Lung (tissue), 12 donors: ENCODE results near the gene C17orf50. TPM values are rescaled to one million over a fixed set of nuclear protein-coding genes. Genes with fewer than 3 reads are reported as not detected.

ENCODE experiments used
- ATAC-seq: fragments of 200-7000 bp; cut with Tn5 transposase; one replicate; pipeline ENCODE4 v1.9.1; 2020; ENCODE audit warnings: moderate number of reproducible peaks; ENCODE audit not compliant: insufficient read depth, low FRiP score
- DNase-seq, 3 donors: peaks; one replicate each; pipeline ENCODE4 v3.0.0-alpha.2; 2013 to 2017
- H3K27ac ChIP-seq, 2 donors: one replicate each; pipeline ENCODE4 v1.5.1; 2013; ENCODE audit warnings: mild to moderate bottlenecking in 2 of 2, moderate library complexity in 2 of 2, control low read depth in 1 of 2, inconsistent platforms in 1 of 2, low read depth in 1 of 2, low read length in 1 of 2
- H3K27me3 ChIP-seq, 3 donors: one replicate each; pipeline ENCODE4 v1.5.1; 2013; ENCODE audit warnings: low read length in 2 of 3; ENCODE audit not compliant: control insufficient read depth in 3 of 3, insufficient read depth in 3 of 3
- H3K36me3 ChIP-seq, 4 donors: one replicate each; pipeline ENCODE4 v1.5.1; 2013; ENCODE audit warnings: low read length in 4 of 4, mild to moderate bottlenecking in 1 of 4, moderate library complexity in 1 of 4; ENCODE audit not compliant: control insufficient read depth in 4 of 4, insufficient read depth in 4 of 4
- H3K4me1 ChIP-seq, 5 donors: one replicate each; pipeline ENCODE4 v1.5.1; 2013; ENCODE audit warnings: low read length in 5 of 5, mild to moderate bottlenecking in 2 of 5, moderate library complexity in 1 of 5; ENCODE audit not compliant: control insufficient read depth in 5 of 5, insufficient read depth in 5 of 5
- H3K4me3 ChIP-seq: one replicate; pipeline ENCODE4 v1.5.1; 2013; ENCODE audit warnings: mild to moderate bottlenecking, control low read depth, moderate library complexity
- H3K9ac ChIP-seq, 2 donors: one replicate each; pipeline ENCODE4 v1.5.1; 2013; ENCODE audit warnings: low read length in 2 of 2, control low read depth in 1 of 2; ENCODE audit not compliant: insufficient read depth in 1 of 2
- H3K9me3 ChIP-seq, 4 donors: one replicate each; pipeline ENCODE4 v1.5.1; 2013; ENCODE audit warnings: low read length in 3 of 4, mild to moderate bottlenecking in 1 of 4, moderate library complexity in 1 of 4; ENCODE audit not compliant: control insufficient read depth in 4 of 4, insufficient read depth in 3 of 4
- WGBS, 2 donors: extraction: QIAGEN DNeasy Blood & Tissue Kit; methylation state at CpG; one replicate each; pipeline ENCODE4 v1.1.7; 2013; 5-methylcytosine and 5-hydroxymethylcytosine counted together
- polyA plus RNA-seq, 2 donors: library from polyadenylated mRNA; stranded (reverse); fragments of 200-250 nt; gene quantifications; one replicate each; pipeline ENCODE4 v1.2.1, GENCODE V29; 2013
- total RNA-seq, 2 donors: library from RNA; depleted of rRNA in 1 of 2; stranded (reverse); fragments of >200 nt in 1 of 2; gene quantifications; one replicate each; pipeline ENCODE4 v1.2.1, GENCODE V29; 2014 to 2021
- TF ChIP-seq, protein P1 (sequence below): IDR thresholded peaks from 2 replicates; pipeline ENCODE4 v1.5.1; 2012; ENCODE audit warnings: mild to moderate bottlenecking; ENCODE audit errors: control extremely low read depth, extremely low read depth
- donor health status: control.
- donor health status: control.
- donor health status: Bipolar disorder and iron deficiency.
- donor health status: healthy.
- donor health status: DM: yes; HTN: yes; CAD: no.

C17orf50 gene
- total and polyA plus RNA-seq, 4 donors = 0.18 to 0.40 (median 0.26) TPM; not detected in 1

DNA sequence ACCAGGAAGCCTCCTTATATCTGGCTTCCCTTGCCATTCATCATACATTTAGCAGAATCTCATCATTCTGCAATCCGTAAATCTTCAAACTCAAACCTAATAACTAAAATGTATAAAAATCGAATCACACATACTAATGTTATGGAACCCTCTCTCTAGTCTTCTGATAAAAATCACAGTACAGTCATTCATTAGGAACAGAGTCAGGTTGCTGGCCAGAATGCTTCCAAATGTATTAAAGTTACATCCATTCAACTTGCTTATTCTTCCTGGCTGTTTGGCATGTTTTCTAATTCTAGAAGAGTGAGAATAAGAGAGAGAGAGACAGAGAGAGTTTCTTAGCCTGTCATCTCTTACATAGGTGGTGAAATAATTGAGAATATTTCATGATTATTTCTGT lies 45.7 kb upstream of the C17orf50 start:
- no peak overlapping the region for H3K9ac ChIP-seq
- ATAC-seq = no peak
- no peak overlapping the region for H3K4me3 ChIP-seq
- peaks cover 8 to 34% (median 15%) of the 10 kb centered on the region in 5 donors for H3K4me1 ChIP-seq
- H3K27ac ChIP-seq = peak overlapping the region in 1 of 2 donors; percentile 45
- H3K9me3 ChIP-seq = no peaks in the 10 kb centered on the region
- TF ChIP-seq, protein P1, sequence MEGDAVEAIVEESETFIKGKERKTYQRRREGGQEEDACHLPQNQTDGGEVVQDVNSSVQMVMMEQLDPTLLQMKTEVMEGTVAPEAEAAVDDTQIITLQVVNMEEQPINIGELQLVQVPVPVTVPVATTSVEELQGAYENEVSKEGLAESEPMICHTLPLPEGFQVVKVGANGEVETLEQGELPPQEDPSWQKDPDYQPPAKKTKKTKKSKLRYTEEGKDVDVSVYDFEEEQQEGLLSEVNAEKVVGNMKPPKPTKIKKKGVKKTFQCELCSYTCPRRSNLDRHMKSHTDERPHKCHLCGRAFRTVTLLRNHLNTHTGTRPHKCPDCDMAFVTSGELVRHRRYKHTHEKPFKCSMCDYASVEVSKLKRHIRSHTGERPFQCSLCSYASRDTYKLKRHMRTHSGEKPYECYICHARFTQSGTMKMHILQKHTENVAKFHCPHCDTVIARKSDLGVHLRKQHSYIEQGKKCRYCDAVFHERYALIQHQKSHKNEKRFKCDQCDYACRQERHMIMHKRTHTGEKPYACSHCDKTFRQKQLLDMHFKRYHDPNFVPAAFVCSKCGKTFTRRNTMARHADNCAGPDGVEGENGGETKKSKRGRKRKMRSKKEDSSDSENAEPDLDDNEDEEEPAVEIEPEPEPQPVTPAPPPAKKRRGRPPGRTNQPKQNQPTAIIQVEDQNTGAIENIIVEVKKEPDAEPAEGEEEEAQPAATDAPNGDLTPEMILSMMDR = no peak
- peaks cover 10 to 32% (median 19%) of the 10 kb centered on the region in 4 donors for H3K36me3 ChIP-seq
- WGBS, 2 donors = 87 to 94% methylated on average over 2 of the region's 2 CpGs
- no peaks in the 10 kb centered on the region for H3K27me3 ChIP-seq
- no peak for DNase-seq

DNA sequence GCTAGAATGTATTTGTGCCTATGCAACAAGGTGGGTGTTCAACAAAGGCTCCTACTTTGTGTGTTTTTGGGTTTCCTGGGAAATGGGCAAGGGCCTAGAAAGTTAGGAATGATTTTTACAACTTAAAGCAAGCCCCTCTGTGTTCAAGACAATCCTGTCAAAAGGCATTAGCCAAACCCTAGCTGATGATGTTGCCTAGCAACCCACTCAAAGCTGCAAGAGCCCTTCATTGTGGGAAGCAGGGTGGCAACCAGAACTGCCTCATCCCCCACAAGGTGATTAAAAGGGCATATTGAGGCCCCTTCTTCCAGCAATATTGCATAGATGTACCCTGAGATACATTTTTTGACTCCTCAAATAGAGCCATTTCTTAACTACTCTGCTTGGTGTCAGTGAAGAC lies 45.3 kb upstream of the C17orf50 start:
- peak overlapping the region in 1 of 2 donors; percentile 86 for H3K27ac ChIP-seq
- peaks cover 8 to 34% (median 13%) of the 10 kb centered on the region in 5 donors for H3K4me1 ChIP-seq
- peaks cover 11 to 31% (median 19%) of the 10 kb centered on the region in 4 donors for H3K36me3 ChIP-seq

DNA sequence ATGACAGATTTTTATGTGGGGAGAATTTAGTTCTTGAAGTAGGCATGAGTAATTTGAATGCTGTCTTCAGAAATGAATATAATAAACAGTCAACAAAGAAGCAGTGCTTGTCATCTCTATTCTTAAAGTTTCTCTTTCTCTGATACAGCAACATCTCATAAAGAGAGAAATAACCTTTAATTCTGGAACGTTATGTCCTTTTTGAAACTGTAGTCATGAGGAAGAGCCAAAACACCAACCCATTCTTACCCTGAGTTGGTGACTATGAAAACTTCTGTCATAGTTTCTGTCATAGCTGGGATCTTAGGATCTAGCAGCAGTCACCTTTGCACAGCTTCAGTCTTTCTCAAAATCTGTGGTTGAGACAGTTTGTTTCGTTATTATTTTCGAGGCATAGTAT lies 44.5 kb upstream of the C17orf50 start:
- Histone ChIP-seq H3K36me3 (peaks cover 5 to 25% (median 15%) of the 10 kb centered on the region in 4 donors), H3K27ac (peak overlapping the region in 1 of 2 donors; percentile 86), H3K27me3 (no peaks in the 10 kb centered on the region), H3K9ac (no peak overlapping the region), H3K4me1 (peaks cover 8 to 35% (median 13%) of the 10 kb centered on the region in 5 donors), H3K9me3 (no peaks in the 10 kb centered on the region), H3K4me3 (no peak overlapping the region)
- TF ChIP-seq, protein P1 = no peak
- no peak for ATAC-seq
- DNase-seq = no peak
- 89 to 92% methylated on average over 3 of the region's 3 CpGs for WGBS, 2 donors

More for the DNA sequence above, 45.3 kb upstream of the C17orf50 start:
- Histone ChIP-seq H3K9ac (no peak overlapping the region), H3K27me3 (no peaks in the 10 kb centered on the region), H3K4me3 (no peak overlapping the region), H3K9me3 (no peaks in the 10 kb centered on the region)
- TF ChIP-seq, protein P1 = no peak
- no peak for DNase-seq
- ATAC-seq = no peak
